ENCODE results near the gene FCHSD2. TPM values are rescaled to one million over a fixed set of nuclear protein-coding genes. Genes with fewer than 3 reads are reported as not detected.
"Not testable (repeated sequence)": the region's sequence is repeated elsewhere in the genome, so short reads cannot be mapped to it uniquely, and the experiment has no call there.

Gene FCHSD2
- total RNA-seq, 3 donors from 2014 or later (not counting 1 experiment from before 2014, with no cell fraction given) = 39.4 to 59.1 (median 42.1) TPM

DNA sequence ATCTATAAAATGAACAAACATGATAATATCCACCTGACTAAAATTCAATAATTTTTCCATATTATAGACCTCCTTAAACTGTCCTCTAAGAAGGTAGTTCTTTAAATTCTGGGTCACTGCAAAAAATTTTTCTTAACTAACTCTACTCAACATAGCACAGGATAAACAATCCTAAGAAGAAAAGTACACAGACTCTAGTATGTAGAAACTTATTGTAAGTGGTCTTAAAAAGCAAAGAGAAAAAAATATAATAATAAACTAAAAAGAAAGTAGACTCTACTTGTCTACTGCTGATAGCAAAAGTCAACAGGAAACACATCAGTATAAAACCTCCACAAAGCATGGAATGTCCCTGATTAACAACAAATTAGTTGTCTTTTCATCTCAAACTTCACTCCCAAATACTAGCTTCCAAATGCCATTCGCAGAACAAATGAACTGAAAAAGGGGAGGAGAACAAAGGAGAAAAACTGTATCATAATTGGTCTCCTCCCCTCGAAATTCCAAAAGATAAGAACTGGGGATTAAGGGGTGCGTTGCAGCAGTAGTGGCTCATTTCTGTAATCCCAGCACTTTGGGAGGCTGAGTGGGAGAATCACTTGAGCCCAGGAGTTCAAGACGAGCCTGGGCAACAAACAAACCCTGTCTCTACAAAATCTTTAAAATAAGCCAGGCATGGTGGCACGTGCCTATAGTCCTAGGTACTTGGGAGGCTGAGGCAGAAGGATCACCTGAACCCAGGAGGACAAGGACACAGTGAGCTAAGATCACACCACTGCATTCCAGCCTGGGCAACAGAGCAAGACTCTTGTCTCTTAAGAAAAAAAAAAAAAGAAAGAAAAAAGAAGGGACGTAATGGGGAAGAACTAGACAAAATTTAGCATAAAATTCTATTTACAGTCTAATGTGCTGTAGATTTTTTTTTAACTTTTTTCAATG lies 6.5 kb downstream of the FCHSD2 start:
- Mint-ChIP-seq H3K9me3 (no peaks in the 10 kb centered on the region), H3K27me3 (ENCODE audit: low read depth in 2 of 2) (no peaks in the 10 kb centered on the region), H3K4me3 (no peak overlapping the region), H3K36me3 (peaks cover 9% of the 10 kb centered on the region), H3K4me1 (peaks cover 13 to 16% of the 10 kb centered on the region in 2 donors), H3K27ac (no peak overlapping the region)
- ATAC-seq = no peak
- peaks cover 4% of the 10 kb centered on the region for H3K4me1 ChIP-seq (ENCODE audit: control insufficient read depth, insufficient read depth, low read length)
- no peak overlapping the region for H3K27ac ChIP-seq (ENCODE audit: low read length)
- TF ChIP-seq, protein P1, sequence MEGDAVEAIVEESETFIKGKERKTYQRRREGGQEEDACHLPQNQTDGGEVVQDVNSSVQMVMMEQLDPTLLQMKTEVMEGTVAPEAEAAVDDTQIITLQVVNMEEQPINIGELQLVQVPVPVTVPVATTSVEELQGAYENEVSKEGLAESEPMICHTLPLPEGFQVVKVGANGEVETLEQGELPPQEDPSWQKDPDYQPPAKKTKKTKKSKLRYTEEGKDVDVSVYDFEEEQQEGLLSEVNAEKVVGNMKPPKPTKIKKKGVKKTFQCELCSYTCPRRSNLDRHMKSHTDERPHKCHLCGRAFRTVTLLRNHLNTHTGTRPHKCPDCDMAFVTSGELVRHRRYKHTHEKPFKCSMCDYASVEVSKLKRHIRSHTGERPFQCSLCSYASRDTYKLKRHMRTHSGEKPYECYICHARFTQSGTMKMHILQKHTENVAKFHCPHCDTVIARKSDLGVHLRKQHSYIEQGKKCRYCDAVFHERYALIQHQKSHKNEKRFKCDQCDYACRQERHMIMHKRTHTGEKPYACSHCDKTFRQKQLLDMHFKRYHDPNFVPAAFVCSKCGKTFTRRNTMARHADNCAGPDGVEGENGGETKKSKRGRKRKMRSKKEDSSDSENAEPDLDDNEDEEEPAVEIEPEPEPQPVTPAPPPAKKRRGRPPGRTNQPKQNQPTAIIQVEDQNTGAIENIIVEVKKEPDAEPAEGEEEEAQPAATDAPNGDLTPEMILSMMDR (IDR thresholded peaks at IDR 0.05) = no peak
- no peaks in the 10 kb centered on the region for H3K27me3 ChIP-seq (ENCODE audit: control insufficient read depth, insufficient read depth, low read length)
- intact Hi-C loops (cut with micrococcal nuclease) = no loop called here
- peaks cover 14% of the 10 kb centered on the region for H3K36me3 ChIP-seq (ENCODE audit: control insufficient read depth, insufficient read depth, low read length)
- DNase-seq = no peak
- WGBS (ENCODE audit: insufficient coverage) = 93% methylated on average over 4 of the region's 6 CpGs
- H3K9me3 ChIP-seq (ENCODE audit: control insufficient read depth, insufficient read depth, low read length) = no peaks in the 10 kb centered on the region
- no peak overlapping the region for H3K4me3 ChIP-seq (ENCODE audit: low read length)

DNA sequence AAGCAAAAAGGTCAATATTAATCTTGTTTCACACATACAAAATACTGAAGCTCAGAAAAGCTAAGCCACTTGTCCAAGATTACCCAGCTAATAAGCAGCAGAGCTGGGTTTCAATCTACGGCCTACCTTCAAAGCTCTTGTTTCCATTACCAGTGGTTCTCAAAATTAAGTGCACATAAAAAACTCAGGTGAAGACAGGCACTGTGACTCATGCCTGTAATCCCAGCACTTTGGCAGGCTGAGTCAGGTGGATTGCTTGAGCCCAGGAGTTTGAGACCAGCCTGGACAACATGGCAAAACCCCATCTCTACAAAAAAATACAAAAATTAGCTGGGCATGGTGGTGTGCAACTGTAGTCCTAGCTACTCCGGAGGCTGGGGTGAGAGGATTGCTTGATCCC lies 9.8 kb downstream of the FCHSD2 start:
- peaks cover 17% of the 10 kb centered on the region for H3K36me3 ChIP-seq (ENCODE audit: control insufficient read depth, insufficient read depth, low read length)
- H3K27me3 ChIP-seq (ENCODE audit: control insufficient read depth, insufficient read depth, low read length); intact Hi-C loops (cut with micrococcal nuclease); H3K27ac Mint-ChIP-seq; DNase-seq; ATAC-seq; H3K27me3 Mint-ChIP-seq (ENCODE audit: low read depth in 2 of 2); H3K4me1 Mint-ChIP-seq; H3K27ac ChIP-seq (ENCODE audit: low read length); H3K4me1 ChIP-seq (ENCODE audit: control insufficient read depth, insufficient read depth, low read length); H3K9me3 ChIP-seq (ENCODE audit: control insufficient read depth, insufficient read depth, low read length); H3K9me3 Mint-ChIP-seq; H3K36me3 Mint-ChIP-seq; H3K4me3 ChIP-seq (ENCODE audit: low read length); H3K4me3 Mint-ChIP-seq: not testable (repeated sequence)
- 95% methylated on average over 2 of the region's 2 CpGs for WGBS (ENCODE audit: insufficient coverage)

DNA sequence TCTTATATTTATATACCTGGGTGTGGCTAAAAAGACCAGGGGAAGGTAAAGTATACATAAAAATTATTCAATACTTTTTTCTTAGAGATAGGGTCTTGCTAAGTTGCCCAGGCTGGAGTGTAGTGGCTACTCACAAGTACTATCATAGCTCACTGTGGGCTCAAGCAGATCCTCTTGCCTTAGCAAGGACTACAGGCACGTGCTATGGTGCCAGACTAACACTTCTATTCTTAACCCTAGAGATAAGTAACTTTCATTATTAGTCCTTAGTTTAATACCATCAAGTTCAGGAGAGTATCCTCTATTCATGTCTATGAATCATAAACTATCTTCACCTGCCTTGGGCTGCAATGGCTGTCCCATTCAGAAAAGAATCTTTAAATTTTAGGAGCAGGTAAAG lies 11.9 kb downstream of the FCHSD2 start:
- H3K27ac ChIP-seq (ENCODE audit: low read length) = no peak overlapping the region

DNA sequence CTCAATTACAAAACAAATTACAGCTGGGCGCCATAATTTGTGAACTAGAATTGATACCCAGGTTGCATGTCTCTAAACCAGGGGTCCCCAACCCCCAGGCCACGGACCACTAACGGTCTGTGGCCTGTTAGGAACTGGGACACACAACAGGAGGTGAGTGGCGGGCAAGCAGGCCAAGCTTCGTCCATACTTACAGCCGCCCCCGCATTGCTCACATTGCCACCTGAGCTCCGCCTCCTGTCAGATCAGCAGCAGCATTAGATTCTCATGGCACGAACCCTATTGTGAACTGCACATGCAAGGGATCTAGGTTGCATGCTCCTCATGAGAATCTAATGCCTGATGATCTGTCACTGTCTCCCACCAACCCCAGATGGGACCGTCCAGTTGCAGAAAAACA lies 12.9 kb downstream of the FCHSD2 start:
- TF ChIP-seq, protein P1 (IDR thresholded peaks at IDR 0.05) = no peak
- H3K4me1 Mint-ChIP-seq = peaks cover 0 to 12% of the 10 kb centered on the region in 2 donors
- H3K9me3 ChIP-seq (ENCODE audit: control insufficient read depth, insufficient read depth, low read length) = peaks cover 3% of the 10 kb centered on the region
- peaks cover 7% of the 10 kb centered on the region for H3K36me3 Mint-ChIP-seq
- no peaks in the 10 kb centered on the region for H3K27me3 ChIP-seq (ENCODE audit: control insufficient read depth, insufficient read depth, low read length)
- no peak overlapping the region for H3K27ac Mint-ChIP-seq
- 93% methylated on average over 9 of the region's 10 CpGs for WGBS (ENCODE audit: insufficient coverage)
- no peak for DNase-seq
- intact Hi-C loops (cut with micrococcal nuclease) = no loop called here
- peaks cover 21% of the 10 kb centered on the region for H3K36me3 ChIP-seq (ENCODE audit: control insufficient read depth, insufficient read depth, low read length)
- no peaks in the 10 kb centered on the region for H3K27me3 Mint-ChIP-seq (ENCODE audit: low read depth in 2 of 2)
- no peak for ATAC-seq
- H3K27ac ChIP-seq (ENCODE audit: low read length) = no peak overlapping the region
- H3K4me3 ChIP-seq (ENCODE audit: low read length) = no peak overlapping the region
- no peak overlapping the region for H3K4me3 Mint-ChIP-seq
- peaks cover 0 to 4% of the 10 kb centered on the region in 2 donors for H3K9me3 Mint-ChIP-seq
- no peaks in the 10 kb centered on the region for H3K4me1 ChIP-seq (ENCODE audit: control insufficient read depth, insufficient read depth, low read length)

More for the DNA sequence above, 11.9 kb downstream of the FCHSD2 start:
- no peak overlapping the region for H3K4me3 ChIP-seq (ENCODE audit: low read length)
- H3K4me3 Mint-ChIP-seq = no peak overlapping the region
- H3K4me1 ChIP-seq (ENCODE audit: control insufficient read depth, insufficient read depth, low read length) = no peaks in the 10 kb centered on the region
- TF ChIP-seq, protein P1 (IDR thresholded peaks at IDR 0.05) = no peak
- no peaks in the 10 kb centered on the region for H3K27me3 Mint-ChIP-seq (ENCODE audit: low read depth in 2 of 2)
- intact Hi-C loops (cut with micrococcal nuclease) = no loop called here
- H3K36me3 ChIP-seq (ENCODE audit: control insufficient read depth, insufficient read depth, low read length) = peaks cover 21% of the 10 kb centered on the region
- no peaks in the 10 kb centered on the region for H3K36me3 Mint-ChIP-seq
- peaks cover 3% of the 10 kb centered on the region for H3K9me3 ChIP-seq (ENCODE audit: control insufficient read depth, insufficient read depth, low read length)
- DNase-seq (no peak), ATAC-seq (no peak)
- no peaks in the 10 kb centered on the region for H3K9me3 Mint-ChIP-seq
- peaks cover 0 to 12% of the 10 kb centered on the region in 2 donors for H3K4me1 Mint-ChIP-seq
- no peak overlapping the region for H3K27ac Mint-ChIP-seq
- WGBS (ENCODE audit: insufficient coverage) = 79% methylated on average over 1 of the region's 1 CpG
- no peaks in the 10 kb centered on the region for H3K27me3 ChIP-seq (ENCODE audit: control insufficient read depth, insufficient read depth, low read length)
